H9 (cell line): ENCODE results near the gene CEP63. TPM values are rescaled to one million over a fixed set of nuclear protein-coding genes. Genes with fewer than 3 reads are reported as not detected.

Experiments used
- DNase-seq: peaks from one replicate; pipeline ENCODE4 v3.0.0-alpha.2; 2017
- H2AFZ ChIP-seq: one replicate; pipeline ENCODE4 v1.6.1; 2013; ENCODE audit warnings: mild to moderate bottlenecking, low read length, control low read depth, moderate library complexity
- H2AK5ac ChIP-seq: 2 replicates; pipeline ENCODE4 v1.6.1; 2013; ENCODE audit warnings: low read length, control low read depth, mixed read lengths; ENCODE audit not compliant: insufficient read length
- H2BK120ac ChIP-seq: one replicate; pipeline ENCODE4 v1.6.1; 2013; ENCODE audit warnings: low read depth, mild to moderate bottlenecking, low read length, control low read depth, inconsistent platforms; ENCODE audit not compliant: poor library complexity, severe bottlenecking
- H2BK12ac ChIP-seq: 2 replicates; pipeline ENCODE4 v1.6.1; 2013; ENCODE audit warnings: low read length, control low read depth, mixed read lengths, low read depth; ENCODE audit not compliant: insufficient read length
- H2BK15ac ChIP-seq: 2 replicates; pipeline ENCODE4 v1.6.1; 2013; ENCODE audit warnings: low read depth, low read length, control low read depth
- H2BK20ac ChIP-seq: one replicate; pipeline ENCODE4 v1.6.1; 2013; ENCODE audit warnings: low read depth, mild to moderate bottlenecking, low read length, control low read depth, inconsistent platforms; ENCODE audit not compliant: poor library complexity, severe bottlenecking
- H2BK5ac ChIP-seq: 2 replicates; pipeline ENCODE4 v1.6.1; 2013; ENCODE audit warnings: low read length, control low read depth, mixed read lengths; ENCODE audit not compliant: insufficient read length
- H3K14ac ChIP-seq: 2 replicates; pipeline ENCODE4 v1.6.1; 2013; ENCODE audit warnings: low read length, control low read depth; ENCODE audit not compliant: insufficient read depth
- H3K18ac ChIP-seq: 2 replicates; pipeline ENCODE4 v1.6.1; 2013; ENCODE audit warnings: low read depth, mild to moderate bottlenecking, mixed read lengths, low read length, control low read depth; ENCODE audit not compliant: insufficient read length
- H3K23ac ChIP-seq: 2 replicates; pipeline ENCODE4 v1.6.1; 2013; ENCODE audit warnings: low read length, control low read depth, mixed read lengths, low read depth; ENCODE audit not compliant: insufficient read length
- H3K23me2 ChIP-seq: 2 replicates; pipeline ENCODE4 v1.6.1; 2013; ENCODE audit warnings: low read depth, mild to moderate bottlenecking, mixed read lengths, low read length, control low read depth; ENCODE audit not compliant: insufficient read length, poor library complexity, severe bottlenecking
- H3K27ac ChIP-seq: 2 replicates; pipeline ENCODE4 v1.5.1; 2013; ENCODE audit warnings: low read length, control low read depth, mixed read lengths, low read depth; ENCODE audit not compliant: insufficient read length
- H3K27me3 ChIP-seq: 2 replicates; pipeline ENCODE4 v1.6.1; 2013; ENCODE audit warnings: low read length, control low read depth, inconsistent platforms; ENCODE audit not compliant: insufficient read depth
- H3K4ac ChIP-seq: 2 replicates; pipeline ENCODE4 v1.6.1; 2013; ENCODE audit warnings: low read depth, mild to moderate bottlenecking, control low read depth, inconsistent platforms, low read length, moderate library complexity
- H3K4me1 ChIP-seq: 2 replicates; pipeline ENCODE4 v1.6.1; 2013; ENCODE audit warnings: low read length, control low read depth, inconsistent platforms; ENCODE audit not compliant: insufficient read depth
- H3K4me2 ChIP-seq: 2 replicates; pipeline ENCODE4 v1.6.1; 2013; ENCODE audit warnings: low read length, control low read depth, mixed read lengths; ENCODE audit not compliant: insufficient read length, insufficient read depth
- H3K56ac ChIP-seq: 2 replicates; pipeline ENCODE4 v1.6.1; 2013; ENCODE audit warnings: low read depth, mild to moderate bottlenecking, mixed read lengths, low read length, control low read depth; ENCODE audit not compliant: insufficient read length
- H3K79me1 ChIP-seq: 2 replicates; pipeline ENCODE4 v1.6.1; 2013; ENCODE audit warnings: low read depth, mild to moderate bottlenecking, moderate library complexity, low read length, control low read depth, inconsistent platforms; ENCODE audit not compliant: insufficient read depth, poor library complexity, severe bottlenecking
- H3K79me2 ChIP-seq: 2 replicates; pipeline ENCODE4 v1.6.1; 2013; ENCODE audit warnings: low read length, control low read depth, inconsistent platforms; ENCODE audit not compliant: insufficient read depth
- H3K9ac ChIP-seq: 2 replicates; pipeline ENCODE4 v1.6.1; 2013; ENCODE audit warnings: low read length, control low read depth, mixed read lengths; ENCODE audit not compliant: insufficient read length; ENCODE audit errors: extremely low read depth
- H3K9me3 ChIP-seq: one replicate; pipeline ENCODE4 v1.6.1; 2013; ENCODE audit warnings: low read depth, low read length, inconsistent platforms; ENCODE audit not compliant: control insufficient read depth
- H3T11ph ChIP-seq: one replicate; pipeline ENCODE4 v1.6.1; 2013; ENCODE audit warnings: mild to moderate bottlenecking, low read length, control low read depth, inconsistent platforms
- H4K20me1 ChIP-seq: one replicate; pipeline ENCODE4 v1.6.1; 2013; ENCODE audit not compliant: control insufficient read depth, insufficient read length, insufficient read depth
- H4K5ac ChIP-seq: 2 replicates; pipeline ENCODE4 v1.6.1; 2013; ENCODE audit warnings: low read depth, mild to moderate bottlenecking, mixed read lengths, low read length, control low read depth; ENCODE audit not compliant: insufficient read length
- H4K8ac ChIP-seq: replicated peaks from 2 replicates; pipeline ENCODE4 v1.6.1; 2013; ENCODE audit warnings: low read length, control low read depth, mixed read lengths, low read depth; ENCODE audit not compliant: insufficient read length
- H4K91ac ChIP-seq: 2 replicates; pipeline ENCODE4 v1.6.1; 2013; ENCODE audit warnings: low read depth, mild to moderate bottlenecking, moderate library complexity, mixed read lengths, low read length, control low read depth; ENCODE audit not compliant: insufficient read length
- H3K27ac Mint-ChIP-seq, 3 experiments: 2 replicates in 2 of 3; 3 replicates in 1 of 3; pipeline ENCODE4 v1.8.0; 2020 to 2021; ENCODE audit warnings: mixed read lengths in 3 of 3, mild to moderate bottlenecking in 1 of 3, moderate library complexity in 1 of 3
- H3K27me3 Mint-ChIP-seq: 2 replicates; pipeline ENCODE4 v1.8.0; 2021; ENCODE audit warnings: low read depth, mild to moderate bottlenecking, moderate library complexity, mixed read lengths
- H3K36me3 Mint-ChIP-seq, 3 experiments: 2 replicates in 2 of 3; 3 replicates in 1 of 3; pipeline ENCODE4 v1.8.0; 2020 to 2021; ENCODE audit warnings: low read depth in 3 of 3, mixed read lengths in 3 of 3; ENCODE audit not compliant: insufficient read depth in 1 of 3
- H3K4me1 Mint-ChIP-seq, 2 experiments: 2 replicates each; pipeline ENCODE4 v1.8.0; 2020; ENCODE audit warnings: mixed read lengths in 2 of 2
- H3K4me3 Mint-ChIP-seq, 2 experiments: 2 replicates in 1 of 2; 3 replicates in 1 of 2; pipeline ENCODE4 v1.8.0; 2020 to 2021; ENCODE audit warnings: mild to moderate bottlenecking in 2 of 2, mixed read lengths in 2 of 2, moderate library complexity in 1 of 2
- H3K9me3 Mint-ChIP-seq, 2 experiments: 2 replicates in 1 of 2; 3 replicates in 1 of 2; pipeline ENCODE4 v1.8.0; 2020; ENCODE audit warnings: mild to moderate bottlenecking in 2 of 2, mixed read lengths in 2 of 2, moderate library complexity in 1 of 2
- CTCF ChIP-seq: fragments of 200-600 bp; sonication (generic); conservative IDR thresholded peaks from 3 replicates; pipeline ENCODE4 v1.8.0; 2021; ENCODE audit warnings: antibody characterized with exemption, mild to moderate bottlenecking
- WGBS: extraction: QIAGEN DNeasy Blood & Tissue Kit; methylation state at CpG from one replicate; pipeline ENCODE4 v1.1.7; 2013; ENCODE audit warnings: missing lambda C conversion rate, low lambda C conversion rate, mixed read lengths; ENCODE audit not compliant: insufficient read length; ENCODE audit errors: extremely low coverage; 5-methylcytosine and 5-hydroxymethylcytosine counted together
- total RNA-seq: library from RNA; stranded (reverse); gene quantifications from 2 replicates; pipeline ENCODE4 v1.2.1, GENCODE V29; 2021

CEP63 gene
- total RNA-seq, 1 experiment from 2014 or later, result 16.2 TPM

GRCh38 chr3:134533493-134533892 is 47.6 kb downstream of the CEP63 start:
- no peaks in the 10 kb centered on the region for H3K4me1 ChIP-seq
- H3K23me2 ChIP-seq, result no peaks in the 10 kb centered on the region
- H2BK120ac ChIP-seq, result no peak overlapping the region
- H2BK5ac ChIP-seq, result no peak overlapping the region
- H3K27me3 Mint-ChIP-seq, result no peaks in the 10 kb centered on the region
- no peak overlapping the region for H3K4ac ChIP-seq
- H3K79me2 ChIP-seq, result no peaks in the 10 kb centered on the region
- no peak overlapping the region for H3K27ac Mint-ChIP-seq
- no peaks in the 10 kb centered on the region for H3K79me1 ChIP-seq
- H3K4me1 Mint-ChIP-seq, result no peaks in the 10 kb centered on the region
- H4K5ac ChIP-seq, result no peak overlapping the region
- no peak overlapping the region for H2AFZ ChIP-seq
- H3K18ac ChIP-seq, result no peak overlapping the region
- no peak overlapping the region for H3K4me2 ChIP-seq
- H3K14ac ChIP-seq, result no peak overlapping the region
- H2BK15ac ChIP-seq, result no peak overlapping the region
- H4K8ac ChIP-seq, result no peak overlapping the region
- H3K9ac ChIP-seq, result no peak overlapping the region
- no peak overlapping the region for H2BK12ac ChIP-seq
- no peak overlapping the region for H3K23ac ChIP-seq
- H2AK5ac ChIP-seq, result no peak overlapping the region
- no CpG with 5 or more reads among the region's 1 CpG for WGBS
- H2BK20ac ChIP-seq, result no peak overlapping the region
- H3K27ac ChIP-seq, result no peak overlapping the region
- no peak for DNase-seq
- H3K9me3 Mint-ChIP-seq, result no peaks in the 10 kb centered on the region
- no peak for TF ChIP-seq CTCF
- H3K27me3 ChIP-seq, result no peaks in the 10 kb centered on the region
- H4K91ac ChIP-seq, result no peak overlapping the region
- no peak overlapping the region for H3K56ac ChIP-seq
- no peaks in the 10 kb centered on the region for H3K9me3 ChIP-seq
- no peak overlapping the region for H3K4me3 Mint-ChIP-seq
- H4K20me1 ChIP-seq, result no peaks in the 10 kb centered on the region
- peaks cover 2 to 5% (median 5%) of the 10 kb centered on the region in 3 experiments; a peak in 3 of 7 replicates for H3K36me3 Mint-ChIP-seq
- no peak overlapping the region for H3T11ph ChIP-seq
